ENCODE data around the gene NLGN1. TPM values are rescaled to one million over a fixed set of nuclear protein-coding genes. Genes with fewer than 3 reads are reported as not detected.
A peak's percentile ranks its signal among the peaks of the same experiment; 100 is the strongest.

The NLGN1 gene
- total RNA-seq, 1 donor = 6.1 TPM

- peak; percentile 14 for DNase-seq (ENCODE audit: low read depth)
- TF ChIP-seq CTCF (IDR thresholded peaks at IDR 0.05; ENCODE audit: insufficient read depth, low read length) = no peak
- no peak overlapping the region for H3K4me3 ChIP-seq (ENCODE audit: low read depth, low read length)
Observed at GRCh38 chr3:173893066-173893465, 495.5 kb downstream of the NLGN1 start.

- DNase-seq (ENCODE audit: low read depth) = no peak
- no peak for TF ChIP-seq CTCF (IDR thresholded peaks at IDR 0.05; ENCODE audit: insufficient read depth, low read length)
- H3K4me3 ChIP-seq (ENCODE audit: low read depth, low read length) = no peak overlapping the region
Observed at GRCh38 chr3:173893835-173894234, 496.3 kb downstream of the NLGN1 start.

- no peak for TF ChIP-seq CTCF (IDR thresholded peaks at IDR 0.05; ENCODE audit: insufficient read depth, low read length)
- no peak for DNase-seq (ENCODE audit: low read depth)
- H3K4me3 ChIP-seq (ENCODE audit: low read depth, low read length) = no peak overlapping the region
Observed at GRCh38 chr3:173897631-173898030, 500.1 kb downstream of the NLGN1 start.

GRCh38 chr3:173901649-173902048 lies 504.1 kb downstream of the NLGN1 start:
- H3K4me3 ChIP-seq (ENCODE audit: low read depth, low read length) = no peak overlapping the region
- no peak for DNase-seq (ENCODE audit: low read depth)
- no peak for TF ChIP-seq CTCF (IDR thresholded peaks at IDR 0.05; ENCODE audit: insufficient read depth, low read length)

- no peak for DNase-seq (ENCODE audit: low read depth)
- no peak overlapping the region for H3K4me3 ChIP-seq (ENCODE audit: low read depth, low read length)
- no peak for TF ChIP-seq CTCF (IDR thresholded peaks at IDR 0.05; ENCODE audit: insufficient read depth, low read length)
Observed at GRCh38 chr3:173902401-173902800, 504.9 kb downstream of the NLGN1 start.

- no peak overlapping the region for H3K4me3 ChIP-seq (ENCODE audit: low read depth, low read length)
- no peak for TF ChIP-seq CTCF (IDR thresholded peaks at IDR 0.05; ENCODE audit: insufficient read depth, low read length)
- DNase-seq (ENCODE audit: low read depth) = no peak
Observed at GRCh38 chr3:173902871-173903270, 505.3 kb downstream of the NLGN1 start.

GRCh38 chr3:173905381-173905780 lies 507.8 kb downstream of the NLGN1 start:
- no peak for DNase-seq (ENCODE audit: low read depth)
- TF ChIP-seq CTCF (IDR thresholded peaks at IDR 0.05; ENCODE audit: insufficient read depth, low read length) = no peak
- no peak overlapping the region for H3K4me3 ChIP-seq (ENCODE audit: low read depth, low read length)
